SKM-1 treated with dmso at 0.1 percent for 144 hours (cell line): ENCODE measurements around the gene ANTXR1.

ENCODE experiments used
- DNase-seq: peaks from one replicate; lab custom pipeline; 2025; ENCODE audit not compliant: unreplicated experiment; lab: John Stamatoyannopoulos, UW

Gene ANTXR1

GRCh38 chr2:69013142-69013839, at the start of gene ANTXR1:
TSS of gene ANTXR1 (plus strand) at chr2:69013179. CDS start at chr2:69013500, 321 bp downstream.
- DNase-seq = peak; percentile 41

GRCh38 chr2:68964282-68964681, 48.7 kb upstream of the ANTXR1 start:
- no peak for DNase-seq

GRCh38 chr2:68968221-68968620, 44.8 kb upstream of the ANTXR1 start:
- DNase-seq = no peak

GRCh38 chr2:68969736-68970490, 43.1 kb upstream of the ANTXR1 start:
- no peak for DNase-seq

GRCh38 chr2:68970566-68971265, 42.3 kb upstream of the ANTXR1 start:
- no peak for DNase-seq

- DNase-seq = no peak
Observed at GRCh38 chr2:68971591-68972231, 41.3 kb upstream of the ANTXR1 start.

DNA sequence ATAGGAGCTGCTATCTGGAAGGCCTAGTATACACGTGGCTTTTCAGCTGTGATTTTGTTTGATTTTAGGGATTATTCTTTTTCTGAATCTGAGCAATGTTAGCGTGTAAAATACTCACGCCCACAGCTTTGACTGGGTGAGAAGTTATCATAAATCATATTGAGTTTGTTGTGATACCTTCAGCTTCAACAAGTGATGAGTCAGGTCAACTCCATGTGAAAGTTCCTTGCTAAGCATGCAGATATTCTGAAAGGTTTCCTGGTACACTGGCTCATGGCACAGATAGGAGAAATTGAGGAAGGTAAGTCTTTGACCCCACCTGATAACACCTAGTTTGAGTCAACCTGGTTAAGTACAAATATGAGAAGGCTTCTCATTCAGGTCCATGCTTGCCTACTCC, 38.7 kb upstream of the ANTXR1 start, which contains the start of gene GKN1:
Gene GKN1 (plus strand): TSS at position 386 of the 400 bp plus-strand sequence. CDS start 42 bp downstream, outside the sequence.
- DNase-seq = no peak

DNA sequence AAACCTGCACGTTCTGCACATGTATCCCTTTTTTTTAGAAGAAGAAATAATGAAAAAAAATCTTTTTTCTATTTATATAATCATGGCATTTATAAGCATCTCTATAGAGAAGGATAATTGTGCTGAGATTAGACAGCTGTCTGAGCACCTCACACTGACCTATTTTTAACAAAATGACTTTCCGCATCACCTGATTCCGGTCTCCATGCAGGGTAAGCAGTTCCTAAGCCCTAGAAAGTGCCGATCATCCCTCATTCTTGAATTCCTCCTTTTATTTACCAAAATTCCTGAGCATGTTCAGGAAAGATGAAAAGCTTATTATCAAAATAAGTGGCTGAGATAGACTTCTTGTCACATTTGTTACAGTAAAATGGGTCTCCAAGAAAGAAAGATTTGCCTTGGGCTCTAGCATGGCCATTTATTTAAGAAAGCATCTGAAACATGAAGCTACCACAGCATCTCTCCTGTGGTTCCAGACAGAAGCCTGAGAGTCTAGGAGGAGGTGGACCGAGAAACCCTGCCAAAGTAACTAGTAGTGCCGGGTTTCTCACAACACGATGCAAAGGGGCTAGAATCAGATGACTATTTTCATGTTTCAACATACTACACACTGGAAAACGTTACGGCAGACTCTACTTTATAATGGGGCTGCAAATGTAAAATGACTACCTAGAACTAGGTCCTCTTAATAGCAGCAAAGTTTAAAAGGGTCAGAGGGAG, 37.9 kb upstream of the ANTXR1 start:
- DNase-seq = no peak

DNA sequence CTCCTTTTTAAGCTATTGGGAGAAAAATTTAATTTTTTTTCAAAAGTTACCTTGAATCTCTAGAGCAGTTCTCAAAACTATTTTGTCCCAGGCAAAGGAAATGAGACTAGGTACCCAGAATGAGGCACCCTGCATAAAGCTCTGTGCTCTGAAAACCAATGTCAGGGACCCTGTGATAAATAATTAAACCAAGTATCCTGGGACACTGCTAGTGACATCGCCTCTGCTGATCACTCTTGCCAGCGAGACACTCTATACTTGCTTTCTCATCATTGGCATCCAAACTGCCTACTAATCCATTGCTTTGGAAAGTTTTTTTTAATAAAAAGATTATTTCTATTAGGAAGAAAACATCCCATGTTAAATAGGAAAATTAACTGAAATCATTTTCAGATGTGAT, 37.1 kb upstream of the ANTXR1 start:
- no peak for DNase-seq

DNA sequence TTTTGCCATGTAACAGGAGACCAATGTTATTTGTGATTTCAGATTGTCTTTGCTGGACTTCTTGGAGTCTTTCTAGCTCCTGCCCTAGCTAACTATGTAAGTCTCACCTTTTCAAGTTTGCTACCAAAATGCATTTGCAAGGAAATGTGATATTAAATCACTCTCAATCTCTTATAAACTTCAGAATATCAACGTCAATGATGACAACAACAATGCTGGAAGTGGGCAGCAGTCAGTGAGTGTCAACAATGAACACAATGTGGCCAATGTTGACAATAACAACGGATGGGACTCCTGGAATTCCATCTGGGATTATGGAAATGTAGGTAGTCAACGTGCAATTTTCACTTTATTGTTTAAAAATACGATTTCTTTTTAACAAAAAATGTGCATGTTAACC, 35.5 kb upstream of the ANTXR1 start:
- no peak for DNase-seq

DNA sequence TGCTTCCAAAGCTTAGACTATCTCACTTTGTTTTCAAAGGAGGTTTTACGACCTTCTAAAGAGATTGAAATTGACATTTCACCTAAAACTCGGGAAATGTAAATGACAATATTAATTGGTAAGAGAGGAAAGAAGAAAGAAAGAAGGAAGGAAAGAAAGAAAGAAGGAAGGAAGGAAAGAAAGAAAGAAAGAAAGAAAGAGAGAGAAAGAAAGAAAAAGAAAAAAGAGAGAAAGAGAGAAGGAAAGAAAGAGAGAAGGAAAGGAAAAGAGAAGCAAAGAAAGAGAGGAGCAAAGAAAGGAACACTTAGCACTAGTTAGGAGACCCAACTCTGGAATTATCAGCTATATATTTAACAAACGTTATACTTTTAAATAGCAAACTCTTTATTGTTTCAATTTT, 34.9 kb upstream of the ANTXR1 start:
- DNase-seq = no peak

DNA sequence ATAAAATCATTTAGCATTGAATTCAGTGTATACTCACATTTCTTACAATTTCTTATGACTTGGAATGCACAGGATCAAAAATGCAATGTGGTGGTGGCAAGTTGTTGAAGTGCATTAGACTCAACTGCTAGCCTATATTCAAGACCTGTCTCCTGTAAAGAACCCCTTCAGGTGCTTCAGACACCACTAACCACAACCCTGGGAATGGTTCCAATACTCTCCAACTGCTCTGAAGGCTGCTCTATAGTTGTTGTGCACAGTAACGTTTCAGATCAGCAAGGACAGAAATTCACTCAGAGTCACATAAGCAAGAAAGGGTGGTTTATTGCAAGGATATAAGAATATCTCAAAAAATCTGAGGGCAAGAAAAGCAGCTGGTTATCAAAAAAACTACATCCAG, 32.0 kb upstream of the ANTXR1 start:
- DNase-seq = no peak

GRCh38 chr2:68987021-68987503, 25.9 kb upstream of the ANTXR1 start:
- DNase-seq = no peak

DNA sequence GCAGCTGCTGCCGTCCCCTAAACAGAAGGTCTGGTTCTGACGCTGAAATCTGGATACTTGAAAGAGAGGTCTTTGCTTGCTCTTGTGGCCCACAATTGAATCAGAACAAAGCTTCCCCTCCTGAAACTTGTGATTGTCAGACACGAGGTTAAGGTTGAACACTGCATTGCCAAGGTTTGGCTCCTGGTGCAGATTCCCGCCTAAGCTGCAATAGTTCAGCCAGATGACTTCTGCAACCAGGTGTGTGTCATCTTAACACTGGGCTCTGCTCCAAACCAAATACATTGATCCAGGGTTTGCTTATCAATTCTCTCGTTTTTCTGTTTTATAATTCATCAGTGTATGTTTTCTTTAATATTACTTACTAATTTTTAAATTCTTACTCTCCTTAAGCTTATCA, 23.9 kb upstream of the ANTXR1 start:
- no peak for DNase-seq

DNA sequence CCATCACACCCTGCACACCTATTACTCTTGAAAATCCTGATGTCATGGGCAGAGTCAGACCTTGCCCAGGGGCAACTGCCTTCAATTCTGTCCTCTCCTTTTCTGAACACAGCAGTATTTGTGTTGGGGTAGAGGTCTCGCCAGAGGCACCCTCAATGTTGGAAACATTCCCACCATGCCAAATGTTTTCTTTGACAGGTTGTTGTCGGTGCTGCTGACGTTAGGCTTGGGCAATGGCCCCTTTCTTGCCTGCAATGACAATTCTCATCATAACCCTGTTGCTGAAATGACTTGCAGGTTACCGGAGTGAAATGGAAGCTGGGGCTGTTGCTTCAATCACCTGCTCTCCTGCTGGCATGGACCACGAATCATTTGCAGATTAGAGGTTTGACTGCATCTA, 20.6 kb upstream of the ANTXR1 start:
- no peak for DNase-seq

DNA sequence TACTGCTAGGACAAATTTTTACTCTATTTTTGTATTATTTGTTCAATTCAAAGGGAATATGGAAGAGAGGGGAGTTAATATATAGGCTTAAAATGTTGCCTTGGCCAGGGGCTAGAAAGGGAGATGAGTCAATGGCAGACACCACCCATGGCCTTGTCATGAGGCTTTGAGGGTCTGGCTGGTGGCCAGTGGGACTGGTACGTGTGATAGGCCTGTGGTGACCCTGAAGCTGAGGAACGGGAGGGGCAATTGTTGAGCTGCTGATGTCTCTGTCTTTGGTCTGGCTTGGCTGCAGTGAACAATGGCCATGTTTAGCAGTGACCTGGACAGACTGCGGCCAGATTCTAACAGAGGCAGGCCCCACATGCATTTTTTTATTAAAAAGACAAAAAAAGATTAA, 20.0 kb upstream of the ANTXR1 start:
- DNase-seq = no peak

DNA sequence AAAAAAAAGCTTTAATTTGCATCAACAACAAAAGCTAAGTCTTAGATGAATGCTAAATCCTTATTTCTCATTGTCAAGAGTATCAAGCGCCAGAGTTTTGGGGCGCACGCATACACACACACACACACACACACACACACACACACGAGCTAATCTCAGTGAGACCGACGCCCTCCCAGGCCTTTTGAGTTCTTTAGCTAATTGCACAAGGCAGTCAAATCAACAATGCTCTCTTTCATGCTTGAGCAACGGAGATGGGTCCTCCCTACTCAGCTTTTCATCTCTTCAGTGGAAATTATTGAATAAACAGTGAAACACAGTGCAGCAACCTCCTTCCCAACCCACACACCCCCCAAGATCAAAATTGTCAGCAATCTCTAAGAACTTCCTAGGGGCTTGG, 19.3 kb upstream of the ANTXR1 start:
- no peak for DNase-seq

GRCh38 chr2:68994864-68995263, 18.1 kb upstream of the ANTXR1 start:
- DNase-seq = no peak

GRCh38 chr2:68995916-68996315, 17.1 kb upstream of the ANTXR1 start:
- no peak for DNase-seq

- DNase-seq = no peak
Observed at GRCh38 chr2:68997401-68997800, 15.6 kb upstream of the ANTXR1 start.

GRCh38 chr2:69001879-69002278, 11.1 kb upstream of the ANTXR1 start:
- no peak for DNase-seq
